K562 (cell line): ENCODE results near the gene SEBOX. TPM values are rescaled to one million over a fixed set of nuclear protein-coding genes. Genes with fewer than 3 reads are reported as not detected.

Experiments used
- EGR1 ChIP-seq: fragments of 450-650 bp; conservative IDR thresholded peaks from 2 replicates; pipeline ENCODE4 v1.6.1; 2017; ENCODE audit warnings: mild to moderate bottlenecking
- HMG20A ChIP-seq: fragments of 450-650 bp; formaldehyde crosslinking; conservative IDR thresholded peaks from 2 replicates; pipeline ENCODE4 v1.4.0; 2020; ENCODE audit warnings: mild to moderate bottlenecking, mixed read lengths
- HNRNPL ChIP-seq: fragments of 200-400 bp; formaldehyde crosslinking; IDR thresholded peaks from 2 replicates; pipeline ENCODE4 v1.6.1; 2017; ENCODE audit warnings: low read depth, mild to moderate bottlenecking, low read length
- POLR2AphosphoS5 ChIP-seq: IDR thresholded peaks from 2 replicates; pipeline ENCODE4 v1.6.1; 2011; ENCODE audit warnings: mild to moderate bottlenecking, low read depth, low read length, moderate library complexity; ENCODE audit not compliant: control insufficient read depth, insufficient read depth
- POLR2H ChIP-seq: IDR thresholded peaks from 2 replicates; pipeline ENCODE4 v1.6.1; 2016; ENCODE audit warnings: missing genetic modification characterization, low read depth, mild to moderate bottlenecking, control low read depth, missing compliant biosample characterization, moderate library complexity
- RBM15 ChIP-seq: fragments of 200-400 bp; formaldehyde crosslinking; IDR thresholded peaks from 2 replicates; pipeline ENCODE4 v1.6.1; 2018; ENCODE audit warnings: mild to moderate bottlenecking, low read length, moderate library complexity; ENCODE audit not compliant: insufficient read depth
- RUNX1 ChIP-seq: sonication (generic); IDR thresholded peaks from 2 replicates; pipeline ENCODE4 v1.6.1; 2016; ENCODE audit warnings: antibody characterized with exemption, low read depth
- ZFX ChIP-seq: sonication (generic); formaldehyde crosslinking; IDR thresholded peaks from 2 replicates; pipeline ENCODE4 v1.8.0; 2022; ENCODE audit warnings: mild to moderate bottlenecking, missing genetic modification reagents, moderate library complexity
- polyA plus RNA-seq, 8 experiments: library from polyadenylated mRNA; depleted of rRNA in 4 of 8; stranded (reverse) in 5 of 8; unstranded in 3 of 8; fragments of >200 nt; fragmentation: Nextera tagmentation in 2 of 8; fragmentation: Illumina TruSeq in 1 of 8; extraction: Ambion mirVana in 2 of 8; extraction: Trizol in 1 of 8; gene quantifications; 2 replicates each; pipeline versions ENCODE4 v1.2.1 to v1.2.3, GENCODE V29; 2011 to 2014; ENCODE audit warnings: inconsistent platforms in 1 of 8, missing spikeins in 1 of 8
- total RNA-seq, 7 experiments: library from RNA; depleted of rRNA in 6 of 7; stranded (reverse); fragments of >200 nt in 6 of 7; fragmentation: Illumina TruSeq in 2 of 7; extraction: Trizol in 2 of 7; gene quantifications; 2 replicates each; pipeline versions ENCODE4 v1.2.1 to v1.2.3, GENCODE V29; 2011 to 2021; ENCODE audit warnings: low replicate concordance in 1 of 7
- TF ChIP-seq, protein P1 (sequence below): sonication (generic); formaldehyde crosslinking; IDR thresholded peaks from 2 replicates; pipeline ENCODE4 v1.8.0; 2023; ENCODE audit warnings: missing genetic modification reagents, mild to moderate bottlenecking, borderline replicate concordance
- TF ChIP-seq, protein P2 (sequence below): fragments of 450-650 bp; IDR thresholded peaks from 2 replicates; pipeline ENCODE4 v1.6.1; 2016; ENCODE audit warnings: mild to moderate bottlenecking, moderate library complexity

SEBOX gene
- total and polyA plus RNA-seq, 9 of the 15 experiments (the other 6 are each of a cell fraction or from before 2014, with no cell fraction given): not detected

DNA sequence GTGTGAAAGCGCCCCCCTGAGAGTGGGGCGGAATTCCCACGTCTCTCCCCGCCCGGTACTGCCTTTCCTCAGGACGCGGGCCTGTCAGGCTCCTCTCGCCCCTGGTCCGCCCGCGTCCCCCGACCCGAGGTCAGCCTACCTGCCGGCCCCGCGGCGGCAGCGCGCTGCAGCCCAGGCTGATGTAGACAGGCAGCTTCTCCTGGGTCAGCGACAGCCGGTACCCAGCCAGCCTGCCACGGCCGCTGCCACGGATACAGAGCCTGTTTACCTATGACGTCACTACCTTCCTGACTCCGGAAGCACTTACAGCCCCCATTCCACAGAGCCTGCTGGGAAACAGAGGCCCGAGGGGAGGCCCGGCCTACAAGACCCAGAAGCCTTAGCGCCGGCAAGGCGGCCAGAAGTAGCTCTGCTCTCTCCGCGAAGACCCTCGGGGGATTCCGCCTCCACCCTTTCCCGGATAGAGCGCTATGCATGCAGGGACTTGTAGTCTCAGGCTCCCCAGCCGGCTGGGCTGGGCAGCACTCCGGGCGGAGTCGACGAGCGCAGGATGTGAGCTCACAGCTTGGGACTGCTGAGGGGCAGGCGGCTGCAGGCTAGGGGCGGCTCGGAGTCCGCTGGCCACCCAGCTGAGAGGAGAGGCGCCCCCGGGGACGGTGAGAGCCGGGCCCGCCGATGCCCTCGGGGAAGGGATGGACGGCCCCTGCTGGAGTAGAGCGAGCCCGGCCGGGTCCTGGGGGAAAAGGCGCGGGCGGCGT is 29.6 kb downstream of the SEBOX start, which contains the start of the genes IFT20 and TNFAIP1 (continued):
- TF ChIP-seq, protein P1, sequence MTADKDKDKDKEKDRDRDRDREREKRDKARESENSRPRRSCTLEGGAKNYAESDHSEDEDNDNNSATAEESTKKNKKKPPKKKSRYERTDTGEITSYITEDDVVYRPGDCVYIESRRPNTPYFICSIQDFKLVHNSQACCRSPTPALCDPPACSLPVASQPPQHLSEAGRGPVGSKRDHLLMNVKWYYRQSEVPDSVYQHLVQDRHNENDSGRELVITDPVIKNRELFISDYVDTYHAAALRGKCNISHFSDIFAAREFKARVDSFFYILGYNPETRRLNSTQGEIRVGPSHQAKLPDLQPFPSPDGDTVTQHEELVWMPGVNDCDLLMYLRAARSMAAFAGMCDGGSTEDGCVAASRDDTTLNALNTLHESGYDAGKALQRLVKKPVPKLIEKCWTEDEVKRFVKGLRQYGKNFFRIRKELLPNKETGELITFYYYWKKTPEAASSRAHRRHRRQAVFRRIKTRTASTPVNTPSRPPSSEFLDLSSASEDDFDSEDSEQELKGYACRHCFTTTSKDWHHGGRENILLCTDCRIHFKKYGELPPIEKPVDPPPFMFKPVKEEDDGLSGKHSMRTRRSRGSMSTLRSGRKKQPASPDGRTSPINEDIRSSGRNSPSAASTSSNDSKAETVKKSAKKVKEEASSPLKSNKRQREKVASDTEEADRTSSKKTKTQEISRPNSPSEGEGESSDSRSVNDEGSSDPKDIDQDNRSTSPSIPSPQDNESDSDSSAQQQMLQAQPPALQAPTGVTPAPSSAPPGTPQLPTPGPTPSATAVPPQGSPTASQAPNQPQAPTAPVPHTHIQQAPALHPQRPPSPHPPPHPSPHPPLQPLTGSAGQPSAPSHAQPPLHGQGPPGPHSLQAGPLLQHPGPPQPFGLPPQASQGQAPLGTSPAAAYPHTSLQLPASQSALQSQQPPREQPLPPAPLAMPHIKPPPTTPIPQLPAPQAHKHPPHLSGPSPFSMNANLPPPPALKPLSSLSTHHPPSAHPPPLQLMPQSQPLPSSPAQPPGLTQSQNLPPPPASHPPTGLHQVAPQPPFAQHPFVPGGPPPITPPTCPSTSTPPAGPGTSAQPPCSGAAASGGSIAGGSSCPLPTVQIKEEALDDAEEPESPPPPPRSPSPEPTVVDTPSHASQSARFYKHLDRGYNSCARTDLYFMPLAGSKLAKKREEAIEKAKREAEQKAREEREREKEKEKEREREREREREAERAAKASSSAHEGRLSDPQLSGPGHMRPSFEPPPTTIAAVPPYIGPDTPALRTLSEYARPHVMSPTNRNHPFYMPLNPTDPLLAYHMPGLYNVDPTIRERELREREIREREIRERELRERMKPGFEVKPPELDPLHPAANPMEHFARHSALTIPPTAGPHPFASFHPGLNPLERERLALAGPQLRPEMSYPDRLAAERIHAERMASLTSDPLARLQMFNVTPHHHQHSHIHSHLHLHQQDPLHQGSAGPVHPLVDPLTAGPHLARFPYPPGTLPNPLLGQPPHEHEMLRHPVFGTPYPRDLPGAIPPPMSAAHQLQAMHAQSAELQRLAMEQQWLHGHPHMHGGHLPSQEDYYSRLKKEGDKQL (CRISPR knock-in tag): no peak
- TF ChIP-seq POLR2H (no peak), RUNX1 (no peak), RBM15 (no peak), ZFX (peak; percentile 79), POLR2AphosphoS5 (peak; percentile 55; the same call in 1 of the 2 replicates), HNRNPL (no peak), EGR1 (peak; percentile 91), HMG20A (no peak)
- TF ChIP-seq, protein P2, sequence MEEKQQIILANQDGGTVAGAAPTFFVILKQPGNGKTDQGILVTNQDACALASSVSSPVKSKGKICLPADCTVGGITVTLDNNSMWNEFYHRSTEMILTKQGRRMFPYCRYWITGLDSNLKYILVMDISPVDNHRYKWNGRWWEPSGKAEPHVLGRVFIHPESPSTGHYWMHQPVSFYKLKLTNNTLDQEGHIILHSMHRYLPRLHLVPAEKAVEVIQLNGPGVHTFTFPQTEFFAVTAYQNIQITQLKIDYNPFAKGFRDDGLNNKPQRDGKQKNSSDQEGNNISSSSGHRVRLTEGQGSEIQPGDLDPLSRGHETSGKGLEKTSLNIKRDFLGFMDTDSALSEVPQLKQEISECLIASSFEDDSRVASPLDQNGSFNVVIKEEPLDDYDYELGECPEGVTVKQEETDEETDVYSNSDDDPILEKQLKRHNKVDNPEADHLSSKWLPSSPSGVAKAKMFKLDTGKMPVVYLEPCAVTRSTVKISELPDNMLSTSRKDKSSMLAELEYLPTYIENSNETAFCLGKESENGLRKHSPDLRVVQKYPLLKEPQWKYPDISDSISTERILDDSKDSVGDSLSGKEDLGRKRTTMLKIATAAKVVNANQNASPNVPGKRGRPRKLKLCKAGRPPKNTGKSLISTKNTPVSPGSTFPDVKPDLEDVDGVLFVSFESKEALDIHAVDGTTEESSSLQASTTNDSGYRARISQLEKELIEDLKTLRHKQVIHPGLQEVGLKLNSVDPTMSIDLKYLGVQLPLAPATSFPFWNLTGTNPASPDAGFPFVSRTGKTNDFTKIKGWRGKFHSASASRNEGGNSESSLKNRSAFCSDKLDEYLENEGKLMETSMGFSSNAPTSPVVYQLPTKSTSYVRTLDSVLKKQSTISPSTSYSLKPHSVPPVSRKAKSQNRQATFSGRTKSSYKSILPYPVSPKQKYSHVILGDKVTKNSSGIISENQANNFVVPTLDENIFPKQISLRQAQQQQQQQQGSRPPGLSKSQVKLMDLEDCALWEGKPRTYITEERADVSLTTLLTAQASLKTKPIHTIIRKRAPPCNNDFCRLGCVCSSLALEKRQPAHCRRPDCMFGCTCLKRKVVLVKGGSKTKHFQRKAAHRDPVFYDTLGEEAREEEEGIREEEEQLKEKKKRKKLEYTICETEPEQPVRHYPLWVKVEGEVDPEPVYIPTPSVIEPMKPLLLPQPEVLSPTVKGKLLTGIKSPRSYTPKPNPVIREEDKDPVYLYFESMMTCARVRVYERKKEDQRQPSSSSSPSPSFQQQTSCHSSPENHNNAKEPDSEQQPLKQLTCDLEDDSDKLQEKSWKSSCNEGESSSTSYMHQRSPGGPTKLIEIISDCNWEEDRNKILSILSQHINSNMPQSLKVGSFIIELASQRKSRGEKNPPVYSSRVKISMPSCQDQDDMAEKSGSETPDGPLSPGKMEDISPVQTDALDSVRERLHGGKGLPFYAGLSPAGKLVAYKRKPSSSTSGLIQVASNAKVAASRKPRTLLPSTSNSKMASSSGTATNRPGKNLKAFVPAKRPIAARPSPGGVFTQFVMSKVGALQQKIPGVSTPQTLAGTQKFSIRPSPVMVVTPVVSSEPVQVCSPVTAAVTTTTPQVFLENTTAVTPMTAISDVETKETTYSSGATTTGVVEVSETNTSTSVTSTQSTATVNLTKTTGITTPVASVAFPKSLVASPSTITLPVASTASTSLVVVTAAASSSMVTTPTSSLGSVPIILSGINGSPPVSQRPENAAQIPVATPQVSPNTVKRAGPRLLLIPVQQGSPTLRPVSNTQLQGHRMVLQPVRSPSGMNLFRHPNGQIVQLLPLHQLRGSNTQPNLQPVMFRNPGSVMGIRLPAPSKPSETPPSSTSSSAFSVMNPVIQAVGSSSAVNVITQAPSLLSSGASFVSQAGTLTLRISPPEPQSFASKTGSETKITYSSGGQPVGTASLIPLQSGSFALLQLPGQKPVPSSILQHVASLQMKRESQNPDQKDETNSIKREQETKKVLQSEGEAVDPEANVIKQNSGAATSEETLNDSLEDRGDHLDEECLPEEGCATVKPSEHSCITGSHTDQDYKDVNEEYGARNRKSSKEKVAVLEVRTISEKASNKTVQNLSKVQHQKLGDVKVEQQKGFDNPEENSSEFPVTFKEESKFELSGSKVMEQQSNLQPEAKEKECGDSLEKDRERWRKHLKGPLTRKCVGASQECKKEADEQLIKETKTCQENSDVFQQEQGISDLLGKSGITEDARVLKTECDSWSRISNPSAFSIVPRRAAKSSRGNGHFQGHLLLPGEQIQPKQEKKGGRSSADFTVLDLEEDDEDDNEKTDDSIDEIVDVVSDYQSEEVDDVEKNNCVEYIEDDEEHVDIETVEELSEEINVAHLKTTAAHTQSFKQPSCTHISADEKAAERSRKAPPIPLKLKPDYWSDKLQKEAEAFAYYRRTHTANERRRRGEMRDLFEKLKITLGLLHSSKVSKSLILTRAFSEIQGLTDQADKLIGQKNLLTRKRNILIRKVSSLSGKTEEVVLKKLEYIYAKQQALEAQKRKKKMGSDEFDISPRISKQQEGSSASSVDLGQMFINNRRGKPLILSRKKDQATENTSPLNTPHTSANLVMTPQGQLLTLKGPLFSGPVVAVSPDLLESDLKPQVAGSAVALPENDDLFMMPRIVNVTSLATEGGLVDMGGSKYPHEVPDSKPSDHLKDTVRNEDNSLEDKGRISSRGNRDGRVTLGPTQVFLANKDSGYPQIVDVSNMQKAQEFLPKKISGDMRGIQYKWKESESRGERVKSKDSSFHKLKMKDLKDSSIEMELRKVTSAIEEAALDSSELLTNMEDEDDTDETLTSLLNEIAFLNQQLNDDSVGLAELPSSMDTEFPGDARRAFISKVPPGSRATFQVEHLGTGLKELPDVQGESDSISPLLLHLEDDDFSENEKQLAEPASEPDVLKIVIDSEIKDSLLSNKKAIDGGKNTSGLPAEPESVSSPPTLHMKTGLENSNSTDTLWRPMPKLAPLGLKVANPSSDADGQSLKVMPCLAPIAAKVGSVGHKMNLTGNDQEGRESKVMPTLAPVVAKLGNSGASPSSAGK: no peak
